A549 (cell line): Measurements from ENCODE around the gene CENPV. TPM values are rescaled to one million over a fixed set of nuclear protein-coding genes. Genes with fewer than 3 reads are reported as not detected.
A peak's percentile ranks its signal among the peaks of the same experiment; 100 is the strongest.

ENCODE experiments used
- ATAC-seq, 2 experiments: fragments of 200-7000 bp in 1 of 2; fragments of >200 bp in 1 of 2; cut with Nextera tagmentation in 1 of 2; cut with Tn5 transposase in 1 of 2; 3 replicates each; pipeline versions ENCODE4 v1.8.0 to v1.9.1; 2018 to 2020; ENCODE audit warnings: mild to moderate bottlenecking in 1 of 2, moderate library complexity in 1 of 2
- CTCF ChIA-PET: fragments of 300-600 bp; sonication (Branson Sonifier 250); formaldehyde crosslinking; extraction: SDS; loops from one replicate; lab custom pipeline; 2021; ENCODE audit warnings: antibody characterized with exemption, inconsistent platforms; lab: Yijun Ruan, JAX
- POLR2A ChIA-PET: fragments of 350-600 bp; formaldehyde crosslinking; extraction: SDS; loops from one replicate; lab custom pipeline; 2021; ENCODE audit warnings: antibody characterized with exemption, inconsistent platforms; lab: Yijun Ruan, JAX
- DNase-seq, 2 experiments: peaks; one replicate each; pipeline versions ENCODE4 v3.0.0 to v3.0.0-alpha.2; 2011 to 2016; ENCODE audit warnings: low read depth in 1 of 2, low spot score in 1 of 2
- FAIRE-seq: peaks from 2 replicates; lab custom pipeline; 2011; peaks lifted over from hg19 to GRCh38; lab: Jason Lieb, UNC
- H3K27ac ChIP-seq, 2 experiments: fragments of >200 bp; sonication (Bioruptor Twin); formaldehyde crosslinking; 3 replicates each; pipeline ENCODE4 v1.5.1; 2016 to 2017
- H3K4me1 ChIP-seq: fragments of >200 bp; sonication (Bioruptor Twin); formaldehyde crosslinking; 3 replicates; pipeline ENCODE4 v1.6.1; 2016
- H3K4me2 ChIP-seq: fragments of >200 bp; sonication (Bioruptor Twin); formaldehyde crosslinking; 3 replicates; pipeline ENCODE4 v1.6.1; 2016
- H3K4me3 ChIP-seq: fragments of >200 bp; sonication (Bioruptor Twin); formaldehyde crosslinking; 3 replicates; pipeline ENCODE4 v1.5.1; 2016
- H3K9me3 ChIP-seq: fragments of >200 bp; sonication (Bioruptor Twin); formaldehyde crosslinking; 3 replicates; pipeline ENCODE4 v1.6.1; 2016
- ATOH8 ChIP-seq: fragments of 250-450 bp; sonication (Bioruptor Pico); IDR thresholded peaks from 2 replicates; pipeline ENCODE4 v1.5.0; 2020; ENCODE audit warnings: low read depth, mild to moderate bottlenecking, moderate library complexity
- CEBPB ChIP-seq, 2 experiments: fragments of >200 bp in 1 of 2; sonication (Bioruptor Twin) in 1 of 2; formaldehyde crosslinking in 1 of 2; IDR thresholded peaks; 2 replicates each; pipeline ENCODE4 v1.6.1; 2012 to 2016
- E2F6 ChIP-seq: IDR thresholded peaks from 2 replicates; pipeline ENCODE4 v1.6.1; 2012; ENCODE audit warnings: low read depth, borderline replicate concordance
- FOSL2 ChIP-seq, 2 experiments: fragments of 450-650 bp in 1 of 2; fragments of >200 bp in 1 of 2; sonication (Bioruptor Twin) in 1 of 2; formaldehyde crosslinking; IDR thresholded peaks; 2 replicates each; pipeline versions ENCODE4 v1.5.0 to v1.6.1; 2016 to 2020; ENCODE audit warnings: mild to moderate bottlenecking in 1 of 2, moderate library complexity in 1 of 2
- FOXS1 ChIP-seq: fragments of 250-450 bp; sonication (Bioruptor Pico); IDR thresholded peaks from 2 replicates; pipeline ENCODE4 v1.5.0; 2020; ENCODE audit warnings: mild to moderate bottlenecking, moderate library complexity
- HDAC2 ChIP-seq: fragments of 200-600 bp; sonication (generic); IDR thresholded peaks from 2 replicates; pipeline ENCODE4 v1.6.1; 2016
- HES2 ChIP-seq: fragments of >200 bp; sonication (Bioruptor Twin); formaldehyde crosslinking; IDR thresholded peaks from 2 replicates; pipeline ENCODE4 v1.6.1; 2016
- HOXB5 ChIP-seq: fragments of 250-450 bp; sonication (Bioruptor Pico); IDR thresholded peaks from 2 replicates; pipeline ENCODE4 v1.5.0; 2020; ENCODE audit warnings: mild to moderate bottlenecking, moderate library complexity
- JUN ChIP-seq, 2 experiments: fragments of >200 bp; sonication (Bioruptor Twin); formaldehyde crosslinking; IDR thresholded peaks; 2 replicates in 1 of 2; 3 replicates in 1 of 2; pipeline ENCODE4 v1.6.1; 2016 to 2017
- KDM1A ChIP-seq: fragments of 200-600 bp; sonication (generic); IDR thresholded peaks from 2 replicates; pipeline ENCODE4 v1.6.1; 2016; ENCODE audit warnings: low read depth, mild to moderate bottlenecking
- KDM5A ChIP-seq: fragments of 200-600 bp; sonication (generic); IDR thresholded peaks from 2 replicates; pipeline ENCODE4 v1.6.1; 2016; ENCODE audit warnings: antibody characterized with exemption, mild to moderate bottlenecking
- MAX ChIP-seq: IDR thresholded peaks from 2 replicates; pipeline ENCODE4 v1.6.1; 2012
- MYC ChIP-seq: IDR thresholded peaks from 2 replicates; pipeline ENCODE4 v1.6.1; 2012; ENCODE audit warnings: mild to moderate bottlenecking, inconsistent platforms, low read length, improper control_type of control experiment, borderline replicate concordance
- PHF8 ChIP-seq: fragments of 200-600 bp; sonication (generic); IDR thresholded peaks from 2 replicates; pipeline ENCODE4 v1.6.1; 2016; ENCODE audit warnings: low read depth, mild to moderate bottlenecking, antibody characterized with exemption, moderate library complexity, borderline replicate concordance
- POLR2AphosphoS2 ChIP-seq: conservative IDR thresholded peaks from 2 replicates; pipeline ENCODE4 v1.6.1; 2012; ENCODE audit warnings: low read length, improper control_type of control experiment, inconsistent platforms
- RARB ChIP-seq: fragments of 250-450 bp; sonication (Bioruptor Pico); IDR thresholded peaks from 2 replicates; pipeline ENCODE4 v1.8.0; 2021; ENCODE audit warnings: mild to moderate bottlenecking, moderate library complexity
- RFX5 ChIP-seq: fragments of 450-650 bp; IDR thresholded peaks from 2 replicates; pipeline ENCODE4 v1.7.1; 2014; ENCODE audit warnings: antibody characterized with exemption, mild to moderate bottlenecking, moderate library complexity
- RNF2 ChIP-seq: fragments of 200-600 bp; sonication (generic); IDR thresholded peaks from 2 replicates; pipeline ENCODE4 v1.6.1; 2016; ENCODE audit warnings: low read depth, mild to moderate bottlenecking, antibody characterized with exemption, moderate library complexity, borderline replicate concordance
- SMC3 ChIP-seq: fragments of >200 bp; sonication (Bioruptor Twin); formaldehyde crosslinking; IDR thresholded peaks from 3 replicates; pipeline ENCODE4 v1.6.1; 2018; ENCODE audit warnings: inconsistent platforms
- TFCP2L1 ChIP-seq: fragments of 250-450 bp; sonication (Bioruptor Pico); IDR thresholded peaks from 2 replicates; pipeline ENCODE4 v1.5.0; 2021; ENCODE audit warnings: mild to moderate bottlenecking
- WGBS: methylation state at CpG from one replicate; pipeline ENCODE4 v1.1.6; 2017; ENCODE audit errors: missing lambda C conversion rate; 5-methylcytosine and 5-hydroxymethylcytosine counted together
- polyA plus RNA-seq, 4 experiments: library from polyadenylated mRNA; depleted of rRNA in 3 of 4; stranded (reverse); fragments of >200 nt; fragmentation: RNase III in 1 of 4; extraction: RNeasy Plus Mini Kit Qiagen cat#74134 plus additional on column Dnase treatment in 1 of 4; gene quantifications; 2 replicates in 3 of 4; 3 replicates in 1 of 4; pipeline ENCODE4 v1.2.3, GENCODE V29; 2011 to 2017

Gene CENPV
- polyA plus RNA-seq, 2 of the 4 experiments (the other 2 are of a cell fraction): 112 to 202 TPM

- peak; percentile 33 to 63 for DNase-seq
Observed at GRCh38 chr17:16352667-16353316, 477 bp downstream of the CENPV start.

GRCh38 chr17:16352303-16352666, 984 bp downstream of the CENPV start:
- Histone ChIP-seq H3K9me3 (no peaks in the 10 kb centered on the region), H3K27ac (peak overlapping the region; percentile 87 to 96)
- DNase-seq: peak; percentile 62 to 63
- peak in 1 of 2 experiments; percentile 39; a peak in 2 of 5 replicates for TF ChIP-seq JUN (IDR thresholded peaks at IDR 0.05)
- TF ChIP-seq RFX5: no peak
- TF ChIP-seq, all 56 proteins: peak for 1
- FAIRE-seq (no peak), ATAC-seq (peak; percentile 61 to 75)
- Histone ChIP-seq H3K4me1 (peaks cover 12% of the 10 kb centered on the region), H3K4me2 (peak overlapping the region; percentile 93), H3K4me3 (peak overlapping the region; percentile 71)
- POLR2A ChIA-PET: interaction anchor here (0.6 to 4.6 kb wide), 15 partner anchors 8 to 183 kb away, joined by 3 to 57 read pairs (median 6); partner anchors contain the start of genes NCOR1, PIGL and UBB
- CTCF ChIA-PET: interaction anchor here (0.7 to 9.4 kb wide), 23 partner anchors 9 to 169 kb away, joined by 3 to 163 read pairs (median 9); no protein-coding TSS in a partner anchor
- 2% methylated on average over 25 of the region's 25 CpGs for WGBS

More at GRCh38 chr17:16352667-16353316, 477 bp downstream of the CENPV start:
- peak; percentile 74 to 75 for ATAC-seq
- peak overlapping the region; percentile 71 for H3K4me3 ChIP-seq
- WGBS: under 1% methylated on average over 36 of the region's 75 CpGs
- peak overlapping the region; percentile 93 for H3K4me2 ChIP-seq
- H3K4me1 ChIP-seq: peaks cover 12% of the 10 kb centered on the region
- CTCF ChIA-PET: interaction anchor here (0.6 to 9.4 kb wide), 37 partner anchors 8 to 199 kb away, joined by 3 to 163 read pairs (median 5); partner anchors contain the start of gene PIGL
- TF ChIP-seq HDAC2 (peak; percentile 52; the same call in 1 of the 2 replicates), MAX (peak; percentile 67), E2F6 (peak; percentile 67; the same call in 1 of the 2 replicates), JUN (IDR thresholded peaks at IDR 0.05) (peak; percentile 9 to 67; a peak in 1 of 5 replicates), RNF2 (peak; percentile 65; the same call in 1 of the 2 replicates), KDM1A (no peak), ATOH8 (CRISPR knock-in tag) (no peak), RARB (no peak), TFCP2L1 (CRISPR knock-in tag) (no peak), PHF8 (peak; percentile 92)
- TF ChIP-seq, all 56 proteins: peak for 6
- FAIRE-seq: no peak
- peak overlapping the region; percentile 87 to 96 for H3K27ac ChIP-seq
- POLR2A ChIA-PET: interaction anchor here (0.5 to 4.6 kb wide), 24 partner anchors 9 to 237 kb away, joined by 3 to 57 read pairs (median 4); partner anchors contain the start of genes LRRC75A, NCOR1, PIGL and UBB
- H3K9me3 ChIP-seq: no peaks in the 10 kb centered on the region

- ATAC-seq (no peak), DNase-seq (no peak), FAIRE-seq (peak; percentile 54)
- Histone ChIP-seq H3K9me3 (no peaks in the 10 kb centered on the region), H3K4me1 (peaks cover 12% of the 10 kb centered on the region), H3K4me3 (peak overlapping the region; percentile 71), H3K4me2 (peak overlapping the region; percentile 93), H3K27ac (peak overlapping the region; percentile 87 to 96)
- ChIA-PET POLR2A (interaction anchor here (1.0 to 4.6 kb wide), 9 partner anchors 11 to 136 kb away, joined by 3 to 57 read pairs (median 11); partner anchors contain the start of genes NCOR1, PIGL and UBB), CTCF (interaction anchor here (0.7 to 9.4 kb wide), 14 partner anchors 9 to 170 kb away, joined by 3 to 163 read pairs (median 11); no protein-coding TSS in a partner anchor)
- WGBS: 7% methylated on average over 10 of the region's 10 CpGs
- TF ChIP-seq FOSL2 (IDR thresholded peaks at IDR 0.05) (no peak), FOSL2 (CRISPR knock-in tag; IDR thresholded peaks at IDR 0.05) (peak; percentile 10; the same call in 1 of the 2 replicates), MYC (no peak), POLR2AphosphoS2 (no peak), TFCP2L1 (CRISPR knock-in tag) (no peak), SMC3 (no peak), HES2 (no peak), HOXB5 (CRISPR knock-in tag) (no peak), FOXS1 (no peak), CEBPB (IDR thresholded peaks at IDR 0.05) (peak; percentile 30 to 41; a peak in 2 of 4 replicates), KDM5A (no peak)
- TF ChIP-seq, all 56 proteins: peak for 2
Observed at GRCh38 chr17:16351831-16352230, 1.4 kb downstream of the CENPV start.
